HepG2 (cell line): ENCODE results near the gene WDR54. TPM values are rescaled to one million over a fixed set of nuclear protein-coding genes. Genes with fewer than 3 reads are reported as not detected.

Experiments
- ATAC-seq: fragments of 200-7000 bp; cut with Tn5 transposase; 3 replicates; pipeline ENCODE4 v1.9.1; 2020; ENCODE audit warnings: mild to moderate bottlenecking, moderate library complexity
- BruUV-seq: library from RNA; stranded (reverse); fragments of 400-500 nt; replicated peaks from 2 replicates; lab custom pipeline; 2021; lab: Mats Ljungman, UMichigan
- CTCF ChIA-PET: fragments of 300-600 bp; formaldehyde crosslinking; extraction: SDS; loops from one replicate; lab custom pipeline; 2021; ENCODE audit warnings: low total read pairs, inconsistent platforms, low intra/inter-chr PET ratio; lab: Yijun Ruan, JAX
- POLR2A ChIA-PET: fragments of 350-600 bp; sonication (Branson Sonifier 250); formaldehyde crosslinking; loops from one replicate; lab custom pipeline; 2020; ENCODE audit warnings: antibody characterized with exemption, inconsistent platforms; lab: Yijun Ruan, JAX
- DNase-seq: peaks from one replicate; pipeline ENCODE4 v3.0.0-alpha.2; 2015; ENCODE audit warnings: low spot score
- FAIRE-seq: peaks from 3 replicates; lab custom pipeline; 2011; peaks lifted over from hg19 to GRCh38; lab: Jason Lieb, UNC
- H2AFZ ChIP-seq: one replicate; pipeline ENCODE4 v1.6.1; 2011; ENCODE audit warnings: low read length, inconsistent platforms
- H3K27ac ChIP-seq: fragments of 300-600 bp; 3 replicates; pipeline ENCODE4 v1.8.0; 2011; ENCODE audit warnings: mixed run types, mild to moderate bottlenecking, mixed read lengths, low read length, inconsistent platforms; ENCODE audit not compliant: insufficient read depth; ENCODE audit errors: extremely low read length
- H3K27me3 ChIP-seq, 2 experiments: fragments of 200-600 bp in 1 of 2; 2 replicates in 1 of 2; 3 replicates in 1 of 2; pipeline versions ENCODE4 v1.6.0 to v1.8.0; 2011; ENCODE audit warnings: low read length in 2 of 2, mild to moderate bottlenecking in 2 of 2, moderate library complexity in 2 of 2, inconsistent platforms in 1 of 2; ENCODE audit not compliant: insufficient read depth in 2 of 2, control insufficient read depth in 1 of 2
- H3K36me3 ChIP-seq, 2 experiments: fragments of 200-600 bp in 1 of 2; replicated peaks in 1 of 2; 2 replicates in 1 of 2; 3 replicates in 1 of 2; pipeline versions ENCODE4 v1.5.1 to v1.8.0; 2011; ENCODE audit warnings: low read length in 2 of 2, inconsistent platforms in 1 of 2; ENCODE audit not compliant: insufficient read depth in 2 of 2, control insufficient read depth in 1 of 2
- H3K4me1 ChIP-seq: 2 replicates; pipeline ENCODE4 v1.5.1; 2012; ENCODE audit warnings: low read length, inconsistent platforms; ENCODE audit not compliant: insufficient read depth
- H3K4me2 ChIP-seq: 2 replicates; pipeline ENCODE4 v1.6.0; 2011; ENCODE audit warnings: low read depth, low read length, inconsistent platforms
- H3K4me3 ChIP-seq, 3 experiments: fragments of 200-600 bp in 1 of 3; sonication (generic), shearing (Covaris generic) in 1 of 3; replicated peaks in 1 of 3; 2 replicates each; pipeline ENCODE4 v1.5.1; 2011 to 2016; ENCODE audit warnings: low read length in 3 of 3, inconsistent platforms in 2 of 3, low read depth in 2 of 3, mild to moderate bottlenecking in 2 of 3, control low read depth in 1 of 3, mixed read lengths in 1 of 3; ENCODE audit not compliant: insufficient read depth in 1 of 3
- H3K79me2 ChIP-seq: one replicate; pipeline ENCODE4 v1.6.1; 2011; ENCODE audit warnings: low read length, inconsistent platforms; ENCODE audit not compliant: insufficient read depth
- H3K9ac ChIP-seq: 2 replicates; pipeline ENCODE4 v1.6.0; 2011; ENCODE audit warnings: mild to moderate bottlenecking, low read depth, low read length, inconsistent platforms; ENCODE audit not compliant: insufficient read depth
- H3K9me3 ChIP-seq: 2 replicates; pipeline ENCODE4 v1.5.1; 2012; ENCODE audit warnings: mild to moderate bottlenecking, low read length
- H4K20me1 ChIP-seq: 2 replicates; pipeline ENCODE4 v1.6.0; 2011; ENCODE audit warnings: inconsistent platforms, mild to moderate bottlenecking, low read length, moderate library complexity; ENCODE audit not compliant: insufficient read depth
- EHMT2 ChIP-seq: fragments of 200-600 bp; sonication (generic); IDR thresholded peaks from 2 replicates; pipeline ENCODE4 v1.7.0; 2017; ENCODE audit warnings: antibody characterized with exemption, low read depth, low read length, borderline replicate concordance
- EP300 ChIP-seq, 3 experiments: sonication (generic) in 1 of 3; formaldehyde crosslinking in 1 of 3; IDR thresholded peaks; 2 replicates each; pipeline versions ENCODE4 v1.5.1 to v1.6.1; 2011 to 2020; ENCODE audit warnings: low read depth in 2 of 3, low read length in 2 of 3, borderline replicate concordance in 1 of 3, improper control_type of control experiment in 1 of 3, mild to moderate bottlenecking in 1 of 3, missing genetic modification reagents in 1 of 3, moderate library complexity in 1 of 3
- MXI1 ChIP-seq: IDR thresholded peaks from 3 replicates; pipeline ENCODE4 v1.6.1; 2012; ENCODE audit warnings: low read depth, low read length, inconsistent platforms, borderline replicate concordance
- RBM22 ChIP-seq: fragments of 200-400 bp; formaldehyde crosslinking; optimal IDR thresholded peaks from 2 replicates; pipeline ENCODE3; 2017; ENCODE audit warnings: mild to moderate bottlenecking, low read length, moderate library complexity
- ZBTB21 ChIP-seq: sonication (generic); formaldehyde crosslinking; IDR thresholded peaks from 2 replicates; pipeline ENCODE4 v1.4.0; 2020; ENCODE audit warnings: missing genetic modification reagents
- ZNF124 ChIP-seq: sonication (generic); formaldehyde crosslinking; IDR thresholded peaks from 2 replicates; pipeline ENCODE4 v1.4.0; 2020; ENCODE audit warnings: missing genetic modification reagents
- WGBS: methylation state at CpG from one replicate; pipeline ENCODE4 v1.1.6; 2017; ENCODE audit warnings: low lambda C conversion rate; 5-methylcytosine and 5-hydroxymethylcytosine counted together
- in situ Hi-C: cut with HindIII; loops from 2 replicates; pipeline ENCODE4 v1.10.0; 2017; ENCODE audit warnings: low pct_unique_long_range_greater_than_20kb; ENCODE audit not compliant: extremely low pct_ligation_motif_present
- intact Hi-C: fragments of 100-400 bp; cut with micrococcal nuclease; formaldehyde crosslinking; loops from one replicate; pipeline ENCODE4 v1.10.0; 2022; ENCODE audit not compliant: unreplicated experiment
- polyA plus RNA-seq, 8 experiments: library from polyadenylated mRNA; depleted of rRNA in 3 of 8; stranded (reverse) in 7 of 8; unstranded in 1 of 8; fragments of >200 nt; fragmentation: Illumina TruSeq in 4 of 8; extraction: Trizol in 4 of 8; gene quantifications; 2 replicates each; pipeline versions ENCODE4 v1.2.1 to v1.2.3, GENCODE V29; 2011 to 2016; ENCODE audit warnings: low read depth in 4 of 8, missing spikeins in 1 of 8, mixed read lengths in 1 of 8; ENCODE audit not compliant: insufficient read depth in 1 of 8
- total RNA-seq, 5 experiments: library from RNA; depleted of rRNA; stranded (reverse); fragments of >200 nt; fragmentation: Illumina TruSeq; extraction: Trizol; gene quantifications; 2 replicates each; pipeline ENCODE4 v1.2.3, GENCODE V29; 2016; ENCODE audit warnings: low read depth in 1 of 5
- TF ChIP-seq, protein P1 (sequence below): sonication (generic); formaldehyde crosslinking; IDR thresholded peaks from one replicate; pipeline ENCODE4 v1.5.1; 2020; ENCODE audit warnings: mild to moderate bottlenecking, missing genetic modification reagents; ENCODE audit errors: not compliant biosample characterization

WDR54 gene
- total and polyA plus RNA-seq, 2 of the 13 experiments (the other 11 are each of a cell fraction or from before 2014, with no cell fraction given) = 2.0 to 17.3 TPM

DNA sequence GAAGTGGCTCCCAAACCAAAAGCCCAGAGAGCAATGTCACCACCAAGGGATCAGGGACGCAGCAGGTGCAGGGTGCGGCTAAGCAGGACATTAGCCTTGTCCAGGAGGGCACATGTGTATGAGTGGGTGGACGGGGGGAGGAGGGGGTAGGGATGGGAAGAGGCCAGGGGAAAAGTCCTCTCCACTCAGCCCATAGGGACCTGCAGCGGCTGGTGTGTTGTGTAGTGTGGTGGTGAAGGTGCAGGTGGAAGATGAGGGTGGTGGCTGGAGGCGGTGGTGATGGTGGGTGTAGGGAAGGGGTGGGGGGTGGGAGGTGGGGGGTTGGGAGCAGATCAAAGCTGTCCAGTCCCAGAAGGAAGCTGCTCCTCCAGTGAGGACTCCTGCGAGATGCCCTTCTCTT, 3.8 kb upstream of the WDR54 start:
- ATAC-seq (no peak), DNase-seq (no peak), FAIRE-seq (no peak)
- 48% methylated on average over 6 of the region's 6 CpGs for WGBS
- no peak for TF ChIP-seq RBM22
- no peak for TF ChIP-seq ZNF124
- TF ChIP-seq, protein P1, sequence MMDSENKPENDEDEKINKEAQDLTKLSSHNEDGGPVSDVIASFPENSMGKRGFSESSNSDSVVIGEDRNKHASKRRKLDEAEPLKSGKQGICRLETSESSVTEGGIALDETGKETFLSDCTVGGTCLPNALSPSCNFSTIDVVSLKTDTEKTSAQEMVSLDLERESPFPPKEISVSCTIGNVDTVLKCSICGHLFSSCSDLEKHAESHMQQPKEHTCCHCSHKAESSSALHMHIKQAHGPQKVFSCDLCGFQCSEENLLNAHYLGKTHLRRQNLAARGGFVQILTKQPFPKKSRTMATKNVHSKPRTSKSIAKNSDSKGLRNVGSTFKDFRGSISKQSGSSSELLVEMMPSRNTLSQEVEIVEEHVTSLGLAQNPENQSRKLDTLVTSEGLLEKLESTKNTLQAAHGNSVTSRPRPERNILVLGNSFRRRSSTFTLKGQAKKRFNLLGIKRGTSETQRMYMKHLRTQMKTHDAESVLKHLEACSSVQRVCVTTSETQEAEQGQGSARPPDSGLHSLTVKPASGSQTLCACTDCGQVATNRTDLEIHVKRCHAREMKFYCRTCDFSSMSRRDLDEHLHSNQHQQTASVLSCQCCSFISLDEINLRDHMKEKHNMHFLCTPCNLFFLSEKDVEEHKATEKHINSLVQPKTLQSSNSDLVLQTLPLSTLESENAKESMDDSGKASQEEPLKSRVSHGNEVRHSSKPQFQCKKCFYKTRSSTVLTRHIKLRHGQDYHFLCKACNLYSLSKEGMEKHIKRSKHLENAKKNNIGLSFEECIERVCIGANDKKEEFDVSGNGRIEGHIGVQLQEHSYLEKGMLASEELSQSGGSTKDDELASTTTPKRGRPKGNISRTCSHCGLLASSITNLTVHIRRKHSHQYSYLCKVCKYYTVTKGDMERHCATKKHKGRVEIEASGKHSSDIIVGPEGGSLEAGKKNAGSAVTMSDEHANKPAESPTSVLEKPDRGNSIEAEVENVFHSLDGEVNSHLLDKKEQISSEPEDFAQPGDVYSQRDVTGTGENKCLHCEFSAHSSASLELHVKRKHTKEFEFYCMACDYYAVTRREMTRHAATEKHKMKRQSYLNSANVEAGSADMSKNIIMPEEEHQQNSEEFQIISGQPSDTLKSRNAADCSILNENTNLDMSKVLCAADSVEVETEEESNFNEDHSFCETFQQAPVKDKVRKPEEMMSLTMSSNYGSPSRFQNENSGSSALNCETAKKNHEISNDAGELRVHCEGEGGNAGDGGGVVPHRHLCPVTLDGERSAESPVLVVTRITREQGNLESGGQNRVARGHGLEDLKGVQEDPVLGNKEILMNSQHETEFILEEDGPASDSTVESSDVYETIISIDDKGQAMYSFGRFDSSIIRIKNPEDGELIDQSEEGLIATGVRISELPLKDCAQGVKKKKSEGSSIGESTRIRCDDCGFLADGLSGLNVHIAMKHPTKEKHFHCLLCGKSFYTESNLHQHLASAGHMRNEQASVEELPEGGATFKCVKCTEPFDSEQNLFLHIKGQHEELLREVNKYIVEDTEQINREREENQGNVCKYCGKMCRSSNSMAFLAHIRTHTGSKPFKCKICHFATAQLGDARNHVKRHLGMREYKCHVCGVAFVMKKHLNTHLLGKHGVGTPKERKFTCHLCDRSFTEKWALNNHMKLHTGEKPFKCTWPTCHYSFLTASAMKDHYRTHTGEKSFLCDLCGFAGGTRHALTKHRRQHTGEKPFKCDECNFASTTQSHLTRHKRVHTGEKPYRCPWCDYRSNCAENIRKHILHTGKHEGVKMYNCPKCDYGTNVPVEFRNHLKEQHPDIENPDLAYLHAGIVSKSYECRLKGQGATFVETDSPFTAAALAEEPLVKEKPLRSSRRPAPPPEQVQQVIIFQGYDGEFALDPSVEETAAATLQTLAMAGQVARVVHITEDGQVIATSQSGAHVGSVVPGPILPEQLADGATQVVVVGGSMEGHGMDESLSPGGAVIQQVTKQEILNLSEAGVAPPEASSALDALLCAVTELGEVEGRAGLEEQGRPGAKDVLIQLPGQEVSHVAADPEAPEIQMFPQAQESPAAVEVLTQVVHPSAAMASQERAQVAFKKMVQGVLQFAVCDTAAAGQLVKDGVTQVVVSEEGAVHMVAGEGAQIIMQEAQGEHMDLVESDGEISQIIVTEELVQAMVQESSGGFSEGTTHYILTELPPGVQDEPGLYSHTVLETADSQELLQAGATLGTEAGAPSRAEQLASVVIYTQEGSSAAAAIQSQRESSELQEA = peak; percentile 53
- TF ChIP-seq EHMT2 = no peak
- no peak for TF ChIP-seq EP300 (IDR thresholded peaks at IDR 0.05; ENCODE audit: low read depth in 2 of 2, low read length in 2 of 2)
- no peak for TF ChIP-seq EP300 (CRISPR knock-in tag; IDR thresholded peaks at IDR 0.05; ENCODE audit: borderline replicate concordance)
- no peak for TF ChIP-seq ZBTB21 (CRISPR knock-in tag)
- TF ChIP-seq MXI1 = no peak
- Histone ChIP-seq H3K79me2 (no peaks in the 10 kb centered on the region), H2AFZ (no peak overlapping the region), H3K27ac (no peak overlapping the region), H3K9ac (no peak overlapping the region), H3K4me1 (peaks cover 43% of the 10 kb centered on the region), H3K9me3 (no peaks in the 10 kb centered on the region), H4K20me1 (no peaks in the 10 kb centered on the region), H3K36me3 (no peaks in the 10 kb centered on the region), H3K27me3 (peaks cover 0 to 10% of the 10 kb centered on the region in 2 experiments; a peak in 3 of 5 replicates), H3K4me2 (no peak overlapping the region), H3K4me3 (no peak overlapping the region)
- in situ Hi-C loops (no loop called here), intact Hi-C loops (no loop called here)
- POLR2A ChIA-PET = interaction anchor here (0.7 kb wide), 1 partner anchor 27 kb away, joined by 3 read pairs; no protein-coding TSS in a partner anchor
- CTCF ChIA-PET = no interaction called here
- no TSS peak for BruUV-seq
